NK-92 (cell line): ENCODE data around the gene SREBF2.

Experiments used
- DNase-seq: peaks from one replicate; lab custom pipeline; 2025; ENCODE audit not compliant: unreplicated experiment; lab: John Stamatoyannopoulos, UW

The SREBF2 gene

GRCh38 chr22:41875531-41876270, 42.8 kb downstream of the SREBF2 start:
- no peak for DNase-seq

- no peak for DNase-seq
Measured at GRCh38 chr22:41876275-41876674, 43.4 kb downstream of the SREBF2 start.

DNA sequence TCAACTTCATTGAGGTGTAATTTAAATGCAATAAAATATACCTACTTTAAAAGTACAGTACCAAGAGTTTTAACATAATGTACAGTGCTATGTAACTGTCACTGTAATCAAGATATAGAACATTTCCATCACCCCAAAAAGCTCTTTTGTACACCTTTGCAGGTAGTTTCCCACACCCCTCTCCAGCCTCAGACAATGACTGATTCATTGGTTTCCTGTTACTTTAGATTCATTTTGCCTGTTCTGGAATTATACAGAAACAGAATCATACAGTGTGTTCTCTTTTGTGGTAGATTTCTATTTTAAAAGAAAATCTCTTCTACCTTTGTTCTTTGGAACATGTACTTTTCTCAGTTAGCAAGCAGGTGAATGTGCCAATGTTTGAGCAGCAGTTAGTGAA, 43.8 kb downstream of the SREBF2 start:
- no peak for DNase-seq

GRCh38 chr22:41880653-41881052, 47.7 kb downstream of the SREBF2 start:
- no peak for DNase-seq

GRCh38 chr22:41883400-41883799, 50.5 kb downstream of the SREBF2 start:
- no peak for DNase-seq

DNA sequence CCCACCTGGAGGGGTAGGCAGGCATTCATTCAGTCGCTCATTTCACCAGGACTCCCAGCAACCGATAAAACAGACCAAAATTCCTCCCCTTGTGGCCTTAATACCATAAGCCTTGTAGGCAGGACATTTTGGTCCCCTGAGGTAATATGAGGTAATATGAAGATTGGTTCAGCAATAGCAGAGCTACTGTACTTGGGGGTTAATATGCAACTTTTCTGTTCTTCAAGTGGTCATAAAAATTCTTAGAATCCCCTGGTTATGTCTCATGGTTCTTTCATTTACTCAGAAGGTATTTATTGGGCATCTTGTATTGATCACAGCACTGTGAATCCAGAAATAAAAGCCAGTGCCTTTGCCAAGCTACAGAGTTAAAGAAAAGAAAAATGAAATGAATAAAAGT, 52.2 kb downstream of the SREBF2 start:
- no peak for DNase-seq

- no peak for DNase-seq
Measured at GRCh38 chr22:41885516-41885915, 52.6 kb downstream of the SREBF2 start.

DNA sequence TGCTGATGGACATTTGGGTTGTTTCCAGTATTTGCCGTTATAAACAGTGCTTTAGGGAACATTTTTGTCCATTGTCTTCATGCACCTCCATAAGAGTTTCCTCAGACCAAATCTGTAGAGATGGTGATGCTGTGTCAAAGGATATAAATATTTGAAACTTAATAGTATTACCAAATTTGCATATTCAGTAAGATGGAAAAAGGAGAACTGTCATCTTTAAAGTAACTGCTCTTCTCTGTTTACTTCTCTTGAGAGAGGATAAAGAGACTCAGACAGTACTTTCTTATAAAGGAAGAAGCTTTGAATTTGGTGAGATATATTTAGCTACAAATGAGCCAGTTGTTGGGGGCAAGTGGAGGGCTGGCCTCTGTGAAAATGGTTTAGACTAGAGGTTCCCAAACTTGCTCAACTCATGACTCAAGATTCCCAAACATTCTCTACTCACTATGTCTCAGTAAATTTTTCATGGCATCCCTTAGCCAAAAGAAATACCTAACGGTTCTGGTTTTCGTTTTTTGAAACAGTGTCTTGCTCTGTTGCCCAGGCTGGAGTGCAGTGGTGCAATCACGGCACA, 55.8 kb downstream of the SREBF2 start:
- no peak for DNase-seq

DNA sequence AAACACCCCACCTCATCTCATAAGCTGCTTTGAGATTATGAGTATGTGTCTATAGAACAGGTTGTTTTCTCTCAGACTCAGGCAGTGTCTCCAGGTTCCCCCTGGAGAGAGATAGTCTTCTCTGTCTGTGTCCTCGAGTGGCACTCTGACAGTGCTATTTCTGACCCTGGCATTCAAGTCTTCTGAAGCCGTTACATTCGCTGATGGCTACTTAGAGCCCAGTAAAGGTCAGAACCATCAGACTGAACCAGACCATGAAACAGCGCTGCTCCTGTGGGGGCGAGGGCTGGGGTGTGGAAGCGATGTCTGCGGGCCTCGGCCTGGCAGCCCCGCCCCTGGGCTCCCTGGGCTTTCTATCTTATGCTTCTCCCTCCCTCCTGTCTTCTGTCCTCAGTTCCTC, 58.5 kb downstream of the SREBF2 start:
- DNase-seq: no peak

DNA sequence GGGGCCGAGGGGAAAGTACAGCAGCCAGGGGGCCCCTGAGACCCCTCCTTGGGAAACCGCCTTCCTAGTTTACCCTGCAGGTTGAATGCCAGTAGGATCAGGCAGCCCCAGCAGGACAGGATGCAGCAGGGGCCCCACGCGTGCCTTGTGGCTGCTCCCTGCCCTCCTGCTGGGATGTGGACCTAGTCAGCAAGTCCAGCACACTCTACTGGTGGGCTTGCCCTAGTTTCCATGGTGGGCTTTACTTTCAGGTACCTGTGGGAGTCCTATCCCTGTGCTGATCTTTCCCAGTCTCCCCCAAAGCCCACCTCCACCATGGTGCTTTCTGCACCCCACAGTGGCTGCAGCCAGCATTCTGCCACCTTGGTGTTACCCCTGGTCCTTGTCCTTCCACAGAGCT, 59.8 kb downstream of the SREBF2 start:
- DNase-seq: no peak

GRCh38 chr22:41893591-41894375, 60.9 kb downstream of the SREBF2 start:
- DNase-seq: no peak

DNA sequence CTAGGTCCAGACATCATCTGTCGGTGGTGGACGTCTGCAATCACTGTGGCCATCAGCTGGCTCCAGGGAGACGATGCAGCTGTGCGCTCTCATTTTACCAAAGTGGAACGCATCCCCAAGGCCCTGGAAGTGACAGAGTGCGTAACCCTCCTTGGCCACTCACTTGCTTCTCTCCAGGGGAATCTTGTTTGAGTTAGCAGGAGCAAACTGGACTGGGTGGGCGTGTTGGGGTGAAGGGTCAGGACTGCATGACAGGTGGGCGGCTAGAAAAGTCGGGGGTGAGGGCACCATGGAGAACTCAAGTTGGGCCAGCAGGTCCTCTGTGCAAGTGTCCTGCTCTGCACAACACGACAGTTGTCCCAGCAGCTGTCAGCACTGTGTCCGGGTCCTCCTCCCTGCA, 65.7 kb downstream of the SREBF2 start:
- no peak for DNase-seq

DNA sequence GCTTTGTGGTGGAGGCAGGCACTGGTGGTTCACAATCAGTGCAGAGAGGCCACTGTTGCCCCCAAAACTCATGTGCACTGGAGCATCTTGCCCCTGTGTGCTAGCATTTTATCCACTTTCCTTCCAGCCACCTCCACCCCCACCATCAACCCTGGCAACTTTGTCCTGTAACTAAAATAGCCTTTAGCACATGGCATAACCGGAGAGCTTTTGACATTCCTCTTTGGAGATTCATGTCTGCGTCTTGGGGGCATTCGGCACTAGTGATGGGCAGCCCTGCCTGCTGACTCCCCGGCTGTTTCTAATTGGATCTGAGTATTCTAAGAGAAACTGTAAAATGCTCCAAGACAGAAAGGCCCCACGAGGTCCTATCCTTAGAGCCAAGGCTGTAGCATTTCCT, 66.2 kb downstream of the SREBF2 start:
- DNase-seq: no peak

DNA sequence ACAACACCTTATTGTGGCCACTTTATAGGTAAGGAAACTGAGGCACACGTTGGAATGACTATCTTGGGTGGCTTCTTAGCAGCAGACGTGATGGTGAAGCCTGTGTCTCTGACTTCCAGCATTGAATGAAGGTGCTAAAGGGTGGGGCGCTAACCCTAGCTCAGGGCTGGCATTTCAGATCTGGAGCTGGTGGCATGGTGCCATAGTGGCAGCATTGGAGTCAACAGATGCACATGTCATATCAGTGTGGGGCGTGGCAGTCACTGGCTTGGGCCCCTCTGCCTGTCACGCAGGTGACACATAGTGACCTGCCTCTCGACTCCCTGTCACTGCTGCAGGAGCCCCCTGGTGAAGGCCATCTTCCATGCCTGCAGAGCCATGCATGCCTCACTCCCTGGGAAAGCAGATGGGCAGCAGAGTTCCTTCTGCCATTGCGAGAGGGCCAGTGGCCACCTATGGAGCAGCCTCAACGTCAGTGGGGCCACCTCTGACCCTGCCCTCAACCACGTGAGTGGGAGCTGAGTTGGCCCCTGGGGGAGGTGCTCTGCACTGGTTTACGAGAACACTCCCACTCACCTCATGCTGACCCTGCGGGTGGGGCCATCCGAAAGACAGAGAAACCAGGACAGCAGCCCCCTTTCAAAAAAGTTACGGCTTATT, 67.2 kb downstream of the SREBF2 start:
- no peak for DNase-seq

GRCh38 chr22:41900652-41901312, 67.9 kb downstream of the SREBF2 start:
- DNase-seq: no peak

GRCh38 chr22:41902016-41902415, 69.1 kb downstream of the SREBF2 start:
- no peak for DNase-seq

DNA sequence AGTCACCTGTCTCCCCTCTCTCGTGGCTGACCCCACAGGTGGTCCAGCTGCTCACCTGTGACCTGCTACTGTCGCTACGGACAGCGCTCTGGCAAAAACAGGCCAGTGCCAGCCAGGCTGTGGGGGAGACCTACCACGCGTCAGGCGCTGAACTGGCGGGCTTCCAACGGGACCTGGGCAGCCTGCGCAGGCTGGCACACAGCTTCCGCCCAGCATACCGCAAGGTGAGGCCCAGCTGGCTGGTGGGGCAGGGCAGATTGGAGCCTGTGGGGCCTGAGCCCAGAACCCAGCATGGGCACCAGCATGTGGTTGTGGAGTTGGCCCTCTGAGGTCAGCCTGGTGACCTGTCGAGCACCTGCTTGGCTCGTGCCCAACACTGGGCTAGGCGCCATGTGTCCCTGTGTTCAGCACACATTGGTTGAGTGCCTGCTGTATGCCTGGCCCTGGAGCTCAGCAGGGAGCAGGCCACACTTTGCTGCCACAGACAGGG, 70.1 kb downstream of the SREBF2 start:
- DNase-seq: no peak

DNA sequence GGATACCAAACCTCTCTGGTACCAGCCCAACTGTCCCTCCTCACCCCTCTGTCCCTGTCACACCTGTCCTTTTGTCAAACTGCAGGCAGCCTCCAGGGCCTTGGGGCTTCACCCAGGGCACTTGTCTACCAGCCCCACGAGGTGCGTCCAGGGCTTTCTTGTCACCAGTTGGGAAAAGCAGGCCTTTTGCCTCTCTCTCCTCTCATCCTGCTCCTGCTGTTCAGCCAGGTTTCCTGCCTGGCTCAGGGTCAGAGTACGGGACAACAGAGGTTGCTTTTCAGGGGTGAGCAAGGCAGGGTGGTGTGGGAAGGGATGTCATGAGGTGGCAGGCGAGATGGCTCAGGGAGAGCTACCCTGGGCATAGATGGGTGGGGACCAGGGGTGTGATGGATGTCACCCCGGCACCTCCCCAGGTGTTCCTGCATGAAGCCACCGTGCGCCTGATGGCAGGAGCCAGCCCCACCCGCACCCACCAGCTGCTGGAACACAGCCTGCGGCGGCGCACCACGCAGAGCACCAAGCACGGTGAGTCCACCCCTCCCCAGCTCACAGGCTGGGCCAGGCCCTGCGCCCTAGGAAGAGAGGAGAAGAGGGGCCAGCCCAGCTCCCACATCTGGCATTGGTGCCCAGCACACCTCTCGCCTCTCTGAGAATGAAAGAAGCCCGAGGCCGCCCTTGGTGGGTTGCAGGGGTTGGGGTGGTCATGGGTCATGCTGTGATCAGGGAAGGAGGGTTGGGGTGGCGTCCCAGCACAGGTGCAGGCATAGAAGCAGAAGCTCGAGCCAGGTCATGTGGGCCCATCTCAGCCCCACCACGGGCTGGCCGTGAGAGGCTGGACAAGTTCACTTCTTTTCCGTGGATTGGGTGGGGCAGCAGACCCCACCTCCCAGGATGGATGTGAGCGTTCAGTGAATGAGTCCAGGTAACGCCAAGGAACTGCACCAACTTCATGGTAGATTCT, 71.8 kb downstream of the SREBF2 start:
- DNase-seq: no peak

DNA sequence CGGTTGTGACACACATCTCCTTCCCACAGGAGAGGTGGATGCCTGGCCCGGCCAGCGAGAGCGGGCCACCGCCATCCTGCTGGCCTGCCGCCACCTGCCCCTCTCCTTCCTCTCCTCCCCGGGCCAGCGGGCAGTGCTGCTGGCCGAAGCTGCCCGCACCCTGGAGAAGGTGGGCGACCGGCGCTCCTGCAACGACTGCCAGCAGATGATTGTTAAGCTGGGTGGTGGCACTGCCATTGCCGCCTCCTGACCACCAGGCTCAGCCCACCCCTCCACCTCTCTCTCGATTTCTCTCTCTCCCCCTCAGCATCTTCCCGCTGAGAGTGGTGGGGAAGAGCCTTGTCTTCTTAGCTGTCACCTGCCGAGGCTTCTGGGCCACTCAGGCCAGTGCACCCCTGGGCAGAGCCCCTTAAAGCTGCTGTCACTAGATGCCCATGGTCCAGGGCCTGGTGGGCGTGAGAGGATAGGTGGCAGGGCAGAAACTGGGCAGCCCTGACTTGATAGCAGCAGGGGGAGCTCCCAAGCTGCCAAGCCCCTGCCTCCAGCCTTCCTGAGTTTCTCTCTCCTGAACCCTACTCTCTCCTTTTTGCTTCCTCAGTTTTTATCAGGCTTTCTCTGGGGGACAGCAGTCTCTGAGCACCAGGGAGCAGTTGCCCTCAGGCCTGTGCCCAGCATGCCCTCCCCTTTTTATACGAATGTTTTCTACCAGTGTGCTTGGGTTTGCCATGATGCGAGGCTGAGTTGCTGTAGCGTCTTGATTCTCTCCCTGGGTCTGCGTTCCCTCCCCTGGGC, 72.7 kb downstream of the SREBF2 start:
- no peak for DNase-seq
